Hepatocyte (in vitro differentiated cells): ENCODE measurements around the gene PIAS1. TPM values are rescaled to one million over a fixed set of nuclear protein-coding genes. Genes with fewer than 3 reads are reported as not detected.

Experiments
- DNase-seq: peaks from one replicate; pipeline ENCODE4 v3.0.0-alpha.2; 2016; ENCODE audit warnings: low spot score
- H2AFZ ChIP-seq: fragments of 200-600 bp; sonication (generic); 2 replicates; pipeline ENCODE4 v1.6.0; 2016; ENCODE audit warnings: antibody characterized with exemption, mild to moderate bottlenecking
- H3K27ac ChIP-seq: fragments of 200-600 bp; sonication (generic); 2 replicates; pipeline ENCODE4 v1.5.1; 2016; ENCODE audit warnings: mild to moderate bottlenecking
- H3K27me3 ChIP-seq: fragments of 200-600 bp; sonication (generic); 2 replicates; pipeline ENCODE4 v1.6.1; 2016
- H3K36me3 ChIP-seq: fragments of 200-600 bp; sonication (generic); replicated peaks from 2 replicates; pipeline ENCODE4 v1.5.1; 2016; ENCODE audit warnings: low read depth; ENCODE audit not compliant: insufficient read depth
- H3K4me1 ChIP-seq: fragments of 200-600 bp; sonication (generic); 2 replicates; pipeline ENCODE4 v1.5.1; 2016; ENCODE audit warnings: mild to moderate bottlenecking, moderate library complexity; ENCODE audit not compliant: insufficient read depth
- H3K4me2 ChIP-seq: fragments of 200-600 bp; sonication (generic); 2 replicates; pipeline ENCODE4 v1.6.0; 2016
- H3K4me3 ChIP-seq: fragments of 200-600 bp; sonication (generic); 2 replicates; pipeline ENCODE4 v1.5.1; 2016; ENCODE audit warnings: mild to moderate bottlenecking
- H3K79me2 ChIP-seq: fragments of 200-600 bp; sonication (generic); 2 replicates; pipeline ENCODE4 v1.6.0; 2017; ENCODE audit warnings: mild to moderate bottlenecking
- H3K9me2 ChIP-seq: fragments of 200-600 bp; sonication (generic); replicated peaks from 2 replicates; pipeline ENCODE4 v1.6.0; 2017; ENCODE audit warnings: mild to moderate bottlenecking; ENCODE audit not compliant: insufficient read depth
- H3K9me3 ChIP-seq: fragments of 200-600 bp; sonication (generic); 2 replicates; pipeline ENCODE4 v1.5.1; 2016; ENCODE audit warnings: low read depth, mild to moderate bottlenecking
- H4K20me1 ChIP-seq: fragments of 200-600 bp; sonication (generic); 2 replicates; pipeline ENCODE4 v1.6.0; 2016; ENCODE audit warnings: mild to moderate bottlenecking; ENCODE audit not compliant: insufficient read depth, poor library complexity, severe bottlenecking
- CTCF ChIP-seq: fragments of 200-600 bp; sonication (generic); IDR thresholded peaks from 2 replicates; pipeline ENCODE4 v1.5.1; 2016; ENCODE audit warnings: antibody characterized with exemption, mild to moderate bottlenecking; ENCODE audit not compliant: poor library complexity
- EZH2 ChIP-seq: fragments of 200-600 bp; sonication (generic); IDR thresholded peaks from 2 replicates; pipeline ENCODE4 v1.6.1; 2016; ENCODE audit warnings: antibody characterized with exemption, mild to moderate bottlenecking, borderline replicate concordance
- EZH2phosphoT487 ChIP-seq: fragments of 200-600 bp; sonication (generic); IDR thresholded peaks from one replicate; pipeline ENCODE4 v1.6.1; 2018; ENCODE audit warnings: antibody characterized with exemption, mild to moderate bottlenecking, low read depth, moderate library complexity; ENCODE audit not compliant: unreplicated experiment, severe bottlenecking
- WGBS: methylation state at CpG from one replicate; pipeline ENCODE4 v1.1.6; 2016; ENCODE audit warnings: low lambda C conversion rate; ENCODE audit errors: missing lambda C conversion rate; 5-methylcytosine and 5-hydroxymethylcytosine counted together
- polyA plus RNA-seq: library from polyadenylated mRNA; unstranded; fragments of >200 nt; fragmentation: Nextera tagmentation; extraction: Ambion mirVana; gene quantifications from 2 replicates; pipeline ENCODE4 v1.2.1, GENCODE V29; 2016
- total RNA-seq: library from RNA; depleted of rRNA; stranded (reverse); fragments of >200 nt; gene quantifications from 2 replicates; pipeline ENCODE4 v1.2.3, GENCODE V29; 2014

Gene PIAS1
- total and polyA plus RNA-seq, 2 experiments from 2014 or later, result 22.6 to 45.4 TPM

GRCh38 chr15:68031404-68031803 is 22.7 kb upstream of the PIAS1 start:
- Histone ChIP-seq H2AFZ (no peak overlapping the region), H3K9me3 (no peaks in the 10 kb centered on the region), H3K79me2 (no peaks in the 10 kb centered on the region), H3K27ac (no peak overlapping the region), H4K20me1 (no peaks in the 10 kb centered on the region), H3K4me1 (no peaks in the 10 kb centered on the region), H3K36me3 (no peaks in the 10 kb centered on the region), H3K4me3 (no peak overlapping the region), H3K27me3 (no peaks in the 10 kb centered on the region), H3K4me2 (no peak overlapping the region), H3K9me2 (no peaks in the 10 kb centered on the region)
- DNase-seq, result no peak
- WGBS, result 68% methylated on average over 2 of the region's 2 CpGs
- TF ChIP-seq EZH2 (no peak), EZH2phosphoT487 (no peak), CTCF (no peak)

- no peak overlapping the region for H3K4me2 ChIP-seq
- no peak overlapping the region for H3K4me3 ChIP-seq
- 88% methylated on average over 1 of the region's 1 CpG for WGBS
- H3K36me3 ChIP-seq, result no peaks in the 10 kb centered on the region
- no peaks in the 10 kb centered on the region for H4K20me1 ChIP-seq
- TF ChIP-seq EZH2phosphoT487, result no peak
- no peaks in the 10 kb centered on the region for H3K9me3 ChIP-seq
- no peak overlapping the region for H2AFZ ChIP-seq
- no peaks in the 10 kb centered on the region for H3K27me3 ChIP-seq
- no peaks in the 10 kb centered on the region for H3K9me2 ChIP-seq
- no peak overlapping the region for H3K27ac ChIP-seq
- no peaks in the 10 kb centered on the region for H3K4me1 ChIP-seq
- H3K79me2 ChIP-seq, result no peaks in the 10 kb centered on the region
- no peak for DNase-seq
These were observed 21.4 kb upstream of the PIAS1 start for GRCh38 chr15:68032672-68033071.

- Histone ChIP-seq H3K4me1 (no peaks in the 10 kb centered on the region), H3K9me3 (no peaks in the 10 kb centered on the region), H3K79me2 (no peaks in the 10 kb centered on the region), H3K9me2 (no peaks in the 10 kb centered on the region), H3K4me3 (no peak overlapping the region), H3K27ac (no peak overlapping the region), H2AFZ (no peak overlapping the region), H3K27me3 (no peaks in the 10 kb centered on the region), H4K20me1 (no peaks in the 10 kb centered on the region), H3K36me3 (no peaks in the 10 kb centered on the region), H3K4me2 (no peak overlapping the region)
- no peak for DNase-seq
- WGBS, result 88% methylated on average over 3 of the region's 3 CpGs
- no peak for TF ChIP-seq EZH2phosphoT487
- TF ChIP-seq CTCF, result no peak
- no peak for TF ChIP-seq EZH2
These were observed 20.0 kb upstream of the PIAS1 start for GRCh38 chr15:68034081-68034480.

GRCh38 chr15:68034719-68035293 is 19.3 kb upstream of the PIAS1 start:
- Histone ChIP-seq H3K27me3 (no peaks in the 10 kb centered on the region), H2AFZ (no peak overlapping the region), H3K4me3 (no peak overlapping the region), H3K9me3 (peaks cover 2% of the 10 kb centered on the region), H3K79me2 (no peaks in the 10 kb centered on the region), H3K4me1 (no peaks in the 10 kb centered on the region), H4K20me1 (no peaks in the 10 kb centered on the region), H3K4me2 (no peak overlapping the region), H3K27ac (no peak overlapping the region), H3K36me3 (no peaks in the 10 kb centered on the region), H3K9me2 (no peaks in the 10 kb centered on the region)
- no peak for DNase-seq
- 100% methylated on average over 1 of the region's 1 CpG for WGBS
- TF ChIP-seq EZH2phosphoT487, result no peak
- no peak for TF ChIP-seq CTCF
- no peak for TF ChIP-seq EZH2
